HEK293 (cell line): ENCODE data around the gene WNT16.
"Not testable (repeated sequence)": the region's sequence is repeated elsewhere in the genome, so short reads cannot be mapped to it uniquely, and the experiment has no call there.

Experiments
- CTCF ChIA-PET: fragments of 350-600 bp; formaldehyde crosslinking; extraction: SDS; loops from one replicate; lab custom pipeline; 2021; ENCODE audit warnings: antibody characterized with exemption; lab: Yijun Ruan, JAX
- POLR2A ChIA-PET: fragments of 300-600 bp; formaldehyde crosslinking; extraction: SDS; loops from one replicate; lab custom pipeline; 2020; ENCODE audit warnings: antibody characterized with exemption, inconsistent platforms; lab: Yijun Ruan, JAX
- H3K27ac ChIP-seq: fragments of 200-500 bp; sonication (Bioruptor generic); 2 replicates; pipeline ENCODE4 v1.5.1; 2014; ENCODE audit warnings: low read depth, low read length, control low read depth, inconsistent platforms; ENCODE audit errors: extremely low read depth
- H3K36me3 ChIP-seq, 2 experiments: fragments of 200-500 bp in 1 of 2; sonication (Bioruptor generic) in 1 of 2; 1 replicate in 1 of 2; 2 replicates in 1 of 2; pipeline ENCODE4 v1.5.1; 2014 to 2017; ENCODE audit warnings: inconsistent platforms in 2 of 2, low read length in 2 of 2; ENCODE audit not compliant: control insufficient read depth in 2 of 2, insufficient read depth in 1 of 2
- H3K4me1 ChIP-seq: fragments of 200-500 bp; sonication (Bioruptor generic); 2 replicates; pipeline ENCODE4 v1.5.1; 2014; ENCODE audit warnings: mild to moderate bottlenecking, low read length, inconsistent platforms; ENCODE audit not compliant: control insufficient read depth, insufficient read depth
- H3K4me3 ChIP-seq: 2 replicates; pipeline ENCODE4 v1.5.1; 2011; ENCODE audit warnings: low read depth, mild to moderate bottlenecking, control low read depth, low read length, moderate library complexity
- H3K9me3 ChIP-seq: fragments of 200-500 bp; sonication (Bioruptor generic); 2 replicates; pipeline ENCODE4 v1.5.1; 2014; ENCODE audit warnings: low read depth, low read length, inconsistent platforms; ENCODE audit not compliant: control insufficient read depth, insufficient read depth
- EGR2 ChIP-seq: fragments of 450-650 bp; formaldehyde crosslinking; IDR thresholded peaks from 2 replicates; pipeline ENCODE4 v1.5.1; 2016; ENCODE audit warnings: low read depth, missing biosample characterization, missing genetic modification characterization
- GFI1B ChIP-seq: fragments of 450-650 bp; formaldehyde crosslinking; IDR thresholded peaks from 2 replicates; pipeline ENCODE4 v1.5.1; 2016; ENCODE audit warnings: missing biosample characterization, missing genetic modification characterization
- HOXC10 ChIP-seq: sonication (generic); formaldehyde crosslinking; IDR thresholded peaks from 2 replicates; pipeline ENCODE4 v1.8.1; 2023; ENCODE audit warnings: mild to moderate bottlenecking, missing genetic modification reagents
- KLF10 ChIP-seq: fragments of 450-650 bp; IDR thresholded peaks from 2 replicates; pipeline ENCODE4 v1.5.1; 2018; ENCODE audit warnings: missing biosample characterization, mild to moderate bottlenecking, missing genetic modification characterization
- KLF16 ChIP-seq: fragments of 450-650 bp; formaldehyde crosslinking; IDR thresholded peaks from 2 replicates; pipeline ENCODE4 v1.5.1; 2017; ENCODE audit warnings: missing biosample characterization, missing genetic modification characterization
- KLF7 ChIP-seq: fragments of 450-650 bp; formaldehyde crosslinking; IDR thresholded peaks from 2 replicates; pipeline ENCODE4 v1.5.1; 2016; ENCODE audit warnings: missing biosample characterization, missing genetic modification characterization, borderline replicate concordance
- SP3 ChIP-seq: fragments of 450-650 bp; formaldehyde crosslinking; IDR thresholded peaks from 2 replicates; pipeline ENCODE4 v1.5.1; 2016; ENCODE audit warnings: missing biosample characterization, missing genetic modification characterization
- ZFHX2 ChIP-seq: fragments of 450-650 bp; formaldehyde crosslinking; conservative IDR thresholded peaks from 2 replicates; pipeline ENCODE4 v1.5.1; 2016; ENCODE audit warnings: missing biosample characterization, missing genetic modification characterization
- ZFP69B ChIP-seq: fragments of 450-650 bp; formaldehyde crosslinking; IDR thresholded peaks from 2 replicates; pipeline ENCODE4 v1.5.1; 2016; ENCODE audit warnings: missing biosample characterization, missing genetic modification characterization
- ZNF146 ChIP-seq: fragments of 450-650 bp; formaldehyde crosslinking; IDR thresholded peaks from 2 replicates; pipeline ENCODE4 v1.5.1; 2016; ENCODE audit warnings: missing biosample characterization, missing genetic modification characterization
- ZNF223 ChIP-seq: fragments of 450-650 bp; formaldehyde crosslinking; IDR thresholded peaks from 2 replicates; pipeline ENCODE4 v1.5.1; 2016; ENCODE audit warnings: missing biosample characterization, missing genetic modification characterization
- ZNF280D ChIP-seq: fragments of 450-650 bp; formaldehyde crosslinking; IDR thresholded peaks from 2 replicates; pipeline ENCODE4 v1.5.1; 2016; ENCODE audit warnings: missing biosample characterization, missing genetic modification characterization
- ZNF398 ChIP-seq: fragments of 450-650 bp; formaldehyde crosslinking; IDR thresholded peaks from 2 replicates; pipeline ENCODE4 v1.5.1; 2017; ENCODE audit warnings: missing biosample characterization, missing genetic modification characterization
- ZNF423 ChIP-seq: fragments of 450-650 bp; formaldehyde crosslinking; IDR thresholded peaks from 2 replicates; pipeline ENCODE4 v1.5.1; 2016; ENCODE audit warnings: missing biosample characterization, missing genetic modification characterization
- ZNF48 ChIP-seq: fragments of 450-650 bp; formaldehyde crosslinking; IDR thresholded peaks from 2 replicates; pipeline ENCODE4 v1.5.1; 2016; ENCODE audit warnings: missing biosample characterization, missing genetic modification characterization
- ZNF501 ChIP-seq: fragments of 450-650 bp; formaldehyde crosslinking; IDR thresholded peaks from 2 replicates; pipeline ENCODE4 v1.5.1; 2016; ENCODE audit warnings: missing biosample characterization, missing genetic modification characterization
- ZNF580 ChIP-seq: fragments of 450-650 bp; formaldehyde crosslinking; IDR thresholded peaks from 2 replicates; pipeline ENCODE4 v1.5.1; 2016; ENCODE audit warnings: missing biosample characterization, missing genetic modification characterization
- ZNF621 ChIP-seq: fragments of 450-650 bp; formaldehyde crosslinking; IDR thresholded peaks from 2 replicates; pipeline ENCODE4 v1.5.1; 2017; ENCODE audit warnings: missing biosample characterization, missing genetic modification characterization
- ZSCAN16 ChIP-seq: fragments of 450-650 bp; formaldehyde crosslinking; IDR thresholded peaks from 2 replicates; pipeline ENCODE4 v1.5.1; 2016; ENCODE audit warnings: missing biosample characterization, missing genetic modification characterization

The WNT16 gene

GRCh38 chr7:121289930-121290329 is 38.9 kb upstream of the WNT16 start:
- CTCF ChIA-PET: interaction anchor here (0.8 kb wide), 1 partner anchor 35 kb away, joined by 3 read pairs; no protein-coding TSS in a partner anchor
- H3K36me3 ChIP-seq, H3K4me1 ChIP-seq, POLR2A ChIA-PET, H3K9me3 ChIP-seq, H3K27ac ChIP-seq, H3K4me3 ChIP-seq: not testable (repeated sequence)
- peak; percentile 66; the same call in 1 of the 2 replicates for TF ChIP-seq ZNF280D (tag by site-specific recombination)
- TF ChIP-seq ZNF580 (tag by site-specific recombination): peak; percentile 86; the same call in 1 of the 2 replicates
- peak; percentile 93 for TF ChIP-seq ZNF146 (tag by site-specific recombination)

GRCh38 chr7:121294448-121294992 is 34.3 kb upstream of the WNT16 start:
- TF ChIP-seq HOXC10 (CRISPR knock-in tag): no peak
- no peak for TF ChIP-seq GFI1B (tag by site-specific recombination)
- TF ChIP-seq KLF7 (tag by site-specific recombination): no peak
- TF ChIP-seq ZNF48 (tag by site-specific recombination): no peak
- TF ChIP-seq KLF16 (tag by site-specific recombination): no peak
- TF ChIP-seq ZNF223 (tag by site-specific recombination): no peak
- no peak for TF ChIP-seq ZNF423 (tag by site-specific recombination)
- TF ChIP-seq ZFP69B (tag by site-specific recombination): no peak
- TF ChIP-seq ZNF398 (tag by site-specific recombination): no peak
- TF ChIP-seq ZSCAN16 (tag by site-specific recombination): no peak
- TF ChIP-seq ZNF501 (tag by site-specific recombination): no peak
- TF ChIP-seq, all 188 proteins: peak for 0
- H3K27ac ChIP-seq: no peak overlapping the region
- no peaks in the 10 kb centered on the region for H3K9me3 ChIP-seq
- H3K4me1 ChIP-seq: no peaks in the 10 kb centered on the region
- POLR2A ChIA-PET: no interaction called here
- H3K36me3 ChIP-seq: no peaks in the 10 kb centered on the region
- CTCF ChIA-PET: interaction anchor here (0.7 kb wide), 1 partner anchor 926 kb away, joined by 4 read pairs; no protein-coding TSS in a partner anchor
- no peak overlapping the region for H3K4me3 ChIP-seq

GRCh38 chr7:121297843-121298242 is 31.0 kb upstream of the WNT16 start:
- H3K36me3 ChIP-seq: no peaks in the 10 kb centered on the region
- no peak for TF ChIP-seq SP3 (tag by site-specific recombination)
- TF ChIP-seq ZNF501 (tag by site-specific recombination): no peak
- no peak for TF ChIP-seq ZNF621 (tag by site-specific recombination)
- TF ChIP-seq KLF10 (tag by site-specific recombination): peak; percentile 36; the same call in 1 of the 2 replicates
- TF ChIP-seq ZFHX2 (tag by site-specific recombination): peak; percentile 63
- TF ChIP-seq EGR2: 0 out of 2 replicates have a peak, but pooled peaks have one; percentile 7
- CTCF ChIA-PET: no interaction called here
- H3K4me1 ChIP-seq: 0 out of 2 replicates have a peak, but pooled peaks cover 2% of the 10 kb centered on the region
- no peak overlapping the region for H3K4me3 ChIP-seq
- H3K9me3 ChIP-seq: no peaks in the 10 kb centered on the region
- no peak overlapping the region for H3K27ac ChIP-seq
- POLR2A ChIA-PET: no interaction called here
